Activated CD4-positive, alpha-beta T cell treated with anti-CD3 and anti-CD28 coated beads for 36 hours (primary cell): Measurements from ENCODE around the gene CRLF3. TPM values are rescaled to one million over a fixed set of nuclear protein-coding genes. Genes with fewer than 3 reads are reported as not detected.
"Not testable (repeated sequence)": the region's sequence is repeated elsewhere in the genome, so short reads cannot be mapped to it uniquely, and the experiment has no call there.

Source experiments
- ATAC-seq: fragments of 200-7000 bp; cut with Tn5 transposase; one replicate; pipeline ENCODE4 v1.10.0; 2021; ENCODE audit warnings: mild to moderate bottlenecking, moderate library complexity
- CTCF ChIA-PET: fragments of 350-600 bp; sonication (Branson Sonifier 250); formaldehyde crosslinking; loops from one replicate; lab custom pipeline; 2021; ENCODE audit warnings: antibody characterized with exemption; lab: Charles Lee
- POLR2A ChIA-PET: fragments of 350-600 bp; sonication (Branson Sonifier 250); formaldehyde crosslinking; loops from one replicate; lab custom pipeline; 2021; ENCODE audit warnings: antibody characterized with exemption, inconsistent platforms; lab: Charles Lee
- DNase-seq: peaks from one replicate; pipeline ENCODE4 v3.0.0-alpha.2; 2020
- H3K27ac Mint-ChIP-seq: one replicate; pipeline ENCODE4 v1.8.0; 2021; ENCODE audit warnings: mixed read lengths
- H3K27me3 Mint-ChIP-seq: one replicate; pipeline ENCODE4 v1.8.0; 2021; ENCODE audit warnings: mixed read lengths
- H3K36me3 Mint-ChIP-seq: one replicate; pipeline ENCODE4 v1.8.0; 2021; ENCODE audit warnings: low read depth, mixed read lengths
- H3K4me1 Mint-ChIP-seq: one replicate; pipeline ENCODE4 v1.8.0; 2021; ENCODE audit warnings: mixed read lengths
- H3K4me3 Mint-ChIP-seq: one replicate; pipeline ENCODE4 v1.8.0; 2021; ENCODE audit warnings: mild to moderate bottlenecking, moderate library complexity, mixed read lengths
- H3K9me3 Mint-ChIP-seq: one replicate; pipeline ENCODE4 v1.8.0; 2021; ENCODE audit warnings: low read depth, mixed read lengths
- intact Hi-C, 2 experiments: fragments of 100-400 bp; cut with DNase I in 1 of 2; cut with micrococcal nuclease in 1 of 2; formaldehyde crosslinking; loops; one replicate each; pipeline versions ENCODE4 v1.14.2 to v1.15.1; 2022 to 2024; cut with DNase I, micrococcal nuclease
- total RNA-seq, 2 experiments: library from RNA; stranded (reverse); gene quantifications; one replicate each; pipeline ENCODE4 v1.2.3, GENCODE V29; 2021

Gene CRLF3
- total RNA-seq, 2 experiments from 2014 or later, result 39.2 to 44.1 TPM

DNA sequence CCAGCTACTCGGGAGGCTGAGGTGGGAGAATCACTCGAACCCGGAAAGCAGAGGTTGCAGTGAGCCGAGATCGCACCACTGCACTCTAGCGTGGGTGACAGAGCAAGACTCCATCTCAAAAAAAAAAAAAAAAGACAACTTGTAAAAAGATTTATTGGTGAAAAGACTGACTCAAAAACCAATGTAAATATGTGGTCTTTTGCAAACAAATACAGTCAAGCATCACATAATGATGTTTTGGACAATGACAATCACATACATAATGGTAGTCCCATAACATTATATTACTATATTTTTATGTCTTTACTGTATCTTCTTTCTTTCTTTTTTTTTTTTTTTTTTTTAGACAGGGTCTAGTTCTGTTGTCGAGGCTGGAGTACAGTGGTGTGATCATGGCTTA, 8.3 kb downstream of the CRLF3 start:
- ChIA-PET POLR2A (interaction anchor here (0.6 kb wide), 1 partner anchor 19 kb away, joined by 3 read pairs; no protein-coding TSS in a partner anchor), CTCF (interaction anchor here (1.0 kb wide), 1 partner anchor 20 kb away, joined by 3 read pairs; no protein-coding TSS in a partner anchor)
- H3K27ac Mint-ChIP-seq, result no peak overlapping the region
- no peak overlapping the region for H3K4me3 Mint-ChIP-seq
- no peaks in the 10 kb centered on the region for H3K27me3 Mint-ChIP-seq
- peaks cover 22% of the 10 kb centered on the region for H3K36me3 Mint-ChIP-seq
- ATAC-seq (no peak), DNase-seq (no peak)
- intact Hi-C loops, result no loop called here
- H3K4me1 Mint-ChIP-seq, result peaks cover 65% of the 10 kb centered on the region
- peaks cover 2% of the 10 kb centered on the region for H3K9me3 Mint-ChIP-seq

DNA sequence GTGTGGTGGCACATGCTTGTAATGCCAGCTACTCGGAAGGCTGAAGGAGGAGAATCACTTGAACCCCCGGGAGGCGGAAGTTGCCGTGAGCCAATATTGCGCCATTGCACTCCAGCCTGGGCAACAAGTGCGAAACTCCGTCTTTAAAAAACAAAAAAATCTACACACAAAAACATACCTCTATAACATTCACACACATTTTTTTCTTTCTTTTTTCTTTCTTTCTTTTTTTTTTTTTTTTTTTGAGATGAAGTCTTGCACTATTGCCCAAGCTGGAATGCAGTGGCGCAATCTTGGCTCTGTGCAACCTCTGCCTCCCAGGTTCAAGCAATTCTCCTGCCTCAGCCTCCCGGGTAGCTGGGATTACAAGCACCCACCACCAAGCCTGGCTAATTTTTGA, 9.6 kb downstream of the CRLF3 start:
- DNase-seq, POLR2A ChIA-PET, H3K27me3 Mint-ChIP-seq, H3K4me3 Mint-ChIP-seq, ATAC-seq, H3K9me3 Mint-ChIP-seq, H3K27ac Mint-ChIP-seq: not testable (repeated sequence)
- Mint-ChIP-seq H3K4me1 (peaks cover 61% of the 10 kb centered on the region), H3K36me3 (peaks cover 24% of the 10 kb centered on the region)
- intact Hi-C loops, result loop anchor here in 1 of 2 experiments (5.0 kb wide), 1 partner anchor 1702 kb away; no protein-coding TSS in a partner anchor
- CTCF ChIA-PET, result interaction anchor here (10.3 kb wide), 1 partner anchor 9 kb away, joined by 111 read pairs; the partner anchor contains the start of gene CRLF3

- H3K36me3 Mint-ChIP-seq, result peaks cover 27% of the 10 kb centered on the region
- H3K4me3 Mint-ChIP-seq, H3K27ac Mint-ChIP-seq, ATAC-seq, H3K27me3 Mint-ChIP-seq, DNase-seq, POLR2A ChIA-PET, H3K9me3 Mint-ChIP-seq: not testable (repeated sequence)
- peaks cover 61% of the 10 kb centered on the region for H3K4me1 Mint-ChIP-seq
- intact Hi-C loops, result loop anchor here in 1 of 2 experiments (5.0 kb wide), 1 partner anchor 1703 kb away; no protein-coding TSS in a partner anchor
- CTCF ChIA-PET, result interaction anchor here (10.3 kb wide), 1 partner anchor 10 kb away, joined by 111 read pairs; the partner anchor contains the start of gene CRLF3
These were observed 10.3 kb downstream of the CRLF3 start for GRCh38 chr17:30814236-30814635.

- ChIA-PET POLR2A (interaction anchor here (0.7 to 1.0 kb wide), 2 partner anchors 12 to 13 kb away, joined by 3 to 7 read pairs; partner anchors contain the start of gene CRLF3), CTCF (interaction anchor here (0.6 to 10.3 kb wide), 4 partner anchors 12 to 29 kb away, joined by 3 to 111 read pairs (median 4); partner anchors contain the start of genes ATAD5 and CRLF3)
- Mint-ChIP-seq H3K4me3 (peak overlapping the region; percentile 9), H3K36me3 (peaks cover 20% of the 10 kb centered on the region), H3K9me3 (no peaks in the 10 kb centered on the region), H3K4me1 (peaks cover 62% of the 10 kb centered on the region), H3K27ac (peak overlapping the region; percentile 93), H3K27me3 (no peaks in the 10 kb centered on the region)
- ATAC-seq, result peak; percentile 59
- intact Hi-C loops, result loop anchor here in 1 of 2 experiments (5.0 kb wide), 1 partner anchor 1705 kb away; no protein-coding TSS in a partner anchor
- peak; percentile 53 for DNase-seq
These were observed 12.0 kb downstream of the CRLF3 start for GRCh38 chr17:30812218-30813177.

DNA sequence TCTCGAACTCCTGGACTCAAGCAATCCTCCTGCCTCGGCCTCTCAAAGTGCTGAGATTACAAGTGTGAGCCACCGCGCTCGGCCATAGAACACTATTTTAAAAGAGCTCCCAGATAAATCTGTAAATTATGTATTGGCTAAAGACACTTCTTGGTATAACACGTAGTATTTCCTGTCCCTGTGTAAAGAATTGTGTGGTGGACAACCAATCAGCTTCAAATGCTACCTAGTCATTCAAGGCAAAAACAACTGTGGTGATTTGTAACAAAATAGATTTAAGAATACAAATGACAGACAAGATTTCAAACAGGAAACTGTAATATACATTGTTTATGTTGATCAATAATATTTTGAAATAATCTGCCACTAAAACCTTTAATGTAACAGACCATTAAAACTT, 14.6 kb downstream of the CRLF3 start:
- peak overlapping the region; percentile 97 for H3K27ac Mint-ChIP-seq
- no peaks in the 10 kb centered on the region for H3K27me3 Mint-ChIP-seq
- intact Hi-C loops, result loop anchor here (1.0 to 5.0 kb wide), 4 partner anchors 12 to 1707 kb away; partner anchors contain the start of gene CRLF3 (in 1 of the 2)
- ChIA-PET CTCF (interaction anchor here (1.1 to 10.3 kb wide), 5 partner anchors 11 to 95 kb away, joined by 3 to 111 read pairs (median 4); partner anchors contain the start of gene CRLF3), POLR2A (interaction anchor here (1.7 kb wide), 1 partner anchor 11 kb away, joined by 4 read pairs; no protein-coding TSS in a partner anchor)
- no peaks in the 10 kb centered on the region for H3K9me3 Mint-ChIP-seq
- H3K36me3 Mint-ChIP-seq, result peaks cover 16% of the 10 kb centered on the region
- peaks cover 69% of the 10 kb centered on the region for H3K4me1 Mint-ChIP-seq
- ATAC-seq, result no peak
- no peak for DNase-seq
- H3K4me3 Mint-ChIP-seq, result peak overlapping the region; percentile 76

GRCh38 chr17:30808785-30809286, 15.7 kb downstream of the CRLF3 start:
- CTCF ChIA-PET, result interaction anchor here (1.1 to 10.3 kb wide), 4 partner anchors 10 to 28 kb away, joined by 4 to 111 read pairs (median 5); partner anchors contain the start of gene CRLF3
- POLR2A ChIA-PET, result interaction anchor here (0.7 to 1.7 kb wide), 5 partner anchors 12 to 23 kb away, joined by 4 to 5 read pairs (median 4); partner anchors contain the start of genes ATAD5 and CRLF3
- ATAC-seq, result peak; percentile 79
- DNase-seq, result peak; percentile 49
- Mint-ChIP-seq H3K4me3 (peak overlapping the region; percentile 76), H3K9me3 (no peaks in the 10 kb centered on the region), H3K4me1 (peaks cover 71% of the 10 kb centered on the region), H3K36me3 (peaks cover 22% of the 10 kb centered on the region), H3K27me3 (no peaks in the 10 kb centered on the region), H3K27ac (peak overlapping the region; percentile 97)
- intact Hi-C loops, result loop anchor here (1.0 kb wide), 3 partner anchors 13 to 15 kb away; partner anchors contain the start of gene CRLF3 (in 1 of the 2)

GRCh38 chr17:30807896-30808295, 16.6 kb downstream of the CRLF3 start:
- ChIA-PET POLR2A (interaction anchor here (1.4 kb wide), 1 partner anchor 17 kb away, joined by 4 read pairs; the partner anchor contains the start of gene CRLF3), CTCF (interaction anchor here (10.3 kb wide), 1 partner anchor 16 kb away, joined by 111 read pairs; the partner anchor contains the start of gene CRLF3)
- peak overlapping the region; percentile 97 for H3K27ac Mint-ChIP-seq

GRCh38 chr17:30805944-30806456, 18.5 kb downstream of the CRLF3 start:
- peaks cover 41% of the 10 kb centered on the region for H3K36me3 Mint-ChIP-seq
- no peaks in the 10 kb centered on the region for H3K27me3 Mint-ChIP-seq
- ChIA-PET CTCF (interaction anchor here (10.3 kb wide), 1 partner anchor 18 kb away, joined by 111 read pairs; the partner anchor contains the start of gene CRLF3), POLR2A (no interaction called here)
- intact Hi-C loops, result loop anchor here in 1 of 2 experiments (1.0 kb wide), 1 partner anchor 10 kb away; no protein-coding TSS in a partner anchor
- no peak overlapping the region for H3K4me3 Mint-ChIP-seq
- peaks cover 2% of the 10 kb centered on the region for H3K9me3 Mint-ChIP-seq
- no peak for DNase-seq
- H3K27ac Mint-ChIP-seq, result peak overlapping the region; percentile 82
- peaks cover 52% of the 10 kb centered on the region for H3K4me1 Mint-ChIP-seq
- ATAC-seq, result no peak

More at GRCh38 chr17:30807896-30808295, 16.6 kb downstream of the CRLF3 start:
- peaks cover 2% of the 10 kb centered on the region for H3K9me3 Mint-ChIP-seq
- no peak for DNase-seq
- intact Hi-C loops, result no loop called here
- peaks cover 64% of the 10 kb centered on the region for H3K4me1 Mint-ChIP-seq
- peak overlapping the region; percentile 76 for H3K4me3 Mint-ChIP-seq
- no peaks in the 10 kb centered on the region for H3K27me3 Mint-ChIP-seq
- no peak for ATAC-seq
- H3K36me3 Mint-ChIP-seq, result peaks cover 29% of the 10 kb centered on the region

- Mint-ChIP-seq H3K27ac (peak overlapping the region; percentile 75), H3K4me3 (no peak overlapping the region), H3K9me3 (peaks cover 2% of the 10 kb centered on the region), H3K4me1 (peaks cover 28% of the 10 kb centered on the region), H3K27me3 (no peaks in the 10 kb centered on the region), H3K36me3 (peaks cover 45% of the 10 kb centered on the region)
- ChIA-PET CTCF (no interaction called here), POLR2A (no interaction called here)
- ATAC-seq (no peak), DNase-seq (no peak)
- intact Hi-C loops, result no loop called here
These were observed 22.8 kb downstream of the CRLF3 start for GRCh38 chr17:30801671-30802070.

DNA sequence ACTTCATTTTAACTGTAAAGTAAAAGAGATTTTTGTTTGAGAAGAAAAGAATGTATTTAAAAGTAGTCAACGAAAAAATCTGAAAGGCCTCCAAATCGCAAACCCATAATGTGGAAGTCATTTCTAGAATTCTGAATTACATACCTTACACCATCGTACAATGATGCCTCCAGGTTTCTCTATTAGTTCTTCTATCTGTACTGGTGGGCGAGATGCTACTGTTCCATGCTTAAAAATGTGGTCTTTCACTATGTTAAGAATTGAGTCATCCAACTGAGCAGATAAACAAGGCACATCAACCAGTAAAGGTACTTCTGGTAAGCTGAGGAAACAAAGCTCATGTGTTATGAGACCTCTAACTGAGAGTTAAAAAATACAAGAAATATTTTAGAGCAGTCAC, 28.5 kb downstream of the CRLF3 start:
- DNase-seq, result no peak
- Mint-ChIP-seq H3K27me3 (no peaks in the 10 kb centered on the region), H3K9me3 (no peaks in the 10 kb centered on the region), H3K4me3 (no peak overlapping the region), H3K36me3 (peaks cover 51% of the 10 kb centered on the region), H3K27ac (peak overlapping the region; percentile 86), H3K4me1 (peaks cover 28% of the 10 kb centered on the region)
- CTCF ChIA-PET, result interaction anchor here (0.7 to 1.2 kb wide), 4 partner anchors 15 to 390 kb away, joined by 3 to 4 read pairs (median 3); no protein-coding TSS in a partner anchor
- POLR2A ChIA-PET, result interaction anchor here (0.6 to 1.5 kb wide), 5 partner anchors 12 to 40 kb away, joined by 3 to 15 read pairs (median 3); partner anchors contain the start of gene CRLF3
- intact Hi-C loops, result loop anchor here (1.0 kb wide), 4 partner anchors 10 to 37 kb away; partner anchors contain the start of gene CRLF3 (in 1 of the 2)
- ATAC-seq, result peak; percentile 99
